HUES64 (cell line): ENCODE measurements around the gene TRIM67.
A peak's percentile ranks its signal among the peaks of the same experiment; 100 is the strongest.
"Not testable (repeated sequence)": the region's sequence is repeated elsewhere in the genome, so short reads cannot be mapped to it uniquely, and the experiment has no call there.

Experiments used
- H3K27ac ChIP-seq: 2 replicates; pipeline ENCODE4 v1.7.0; 2013; ENCODE audit warnings: low read depth, low read length, inconsistent platforms
- H3K27me3 ChIP-seq: 2 replicates; pipeline ENCODE4 v1.6.1; 2013; ENCODE audit warnings: mild to moderate bottlenecking, low read length; ENCODE audit not compliant: insufficient read depth
- H3K36me3 ChIP-seq: 2 replicates; pipeline ENCODE4 v1.6.1; 2013; ENCODE audit warnings: mild to moderate bottlenecking, low read length; ENCODE audit not compliant: insufficient read depth
- H3K4me1 ChIP-seq: 2 replicates; pipeline ENCODE4 v1.6.1; 2013; ENCODE audit warnings: mild to moderate bottlenecking, low read length, moderate library complexity; ENCODE audit not compliant: insufficient read depth
- H3K4me3 ChIP-seq: 2 replicates; pipeline ENCODE4 v1.5.1; 2013; ENCODE audit warnings: mild to moderate bottlenecking, low read length, moderate library complexity
- H3K9ac ChIP-seq: 2 replicates; pipeline ENCODE4 v1.6.1; 2013; ENCODE audit warnings: mild to moderate bottlenecking, low read depth, low read length
- H3K9me3 ChIP-seq: 2 replicates; pipeline ENCODE4 v1.6.1; 2013; ENCODE audit warnings: low read depth, low read length; ENCODE audit not compliant: insufficient read depth
- WGBS: fragments of 150-250, 120-280 bp; methylation state at CpG from one replicate; pipeline ENCODE4 v1.1.7; 2013; ENCODE audit warnings: missing lambda C conversion rate; 5-methylcytosine and 5-hydroxymethylcytosine counted together

The TRIM67 gene

DNA sequence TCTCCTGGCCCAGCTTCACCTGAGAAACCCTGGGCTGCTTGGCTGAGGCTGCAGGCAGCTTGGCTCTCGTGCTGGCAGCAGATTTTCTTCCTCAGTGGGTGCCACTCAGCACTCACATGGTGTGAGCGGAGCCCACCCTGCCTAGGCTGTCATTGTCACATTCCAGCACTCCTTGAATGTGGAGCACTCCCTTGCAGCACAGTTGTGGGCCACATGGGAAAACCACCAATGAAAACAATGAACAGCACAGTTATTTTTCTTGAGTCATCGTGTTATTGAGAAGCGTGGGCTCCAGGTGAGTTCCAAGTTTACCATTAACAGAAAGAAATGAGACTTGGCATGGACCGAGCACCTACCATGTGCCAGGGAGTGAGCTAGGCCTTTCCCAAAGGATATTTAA is 27.2 kb upstream of the TRIM67 start:
- no peak overlapping the region for H3K27ac ChIP-seq
- no peaks in the 10 kb centered on the region for H3K36me3 ChIP-seq
- no peaks in the 10 kb centered on the region for H3K9me3 ChIP-seq
- no peak overlapping the region for H3K9ac ChIP-seq
- H3K27me3 ChIP-seq = no peaks in the 10 kb centered on the region
- H3K4me3 ChIP-seq = no peak overlapping the region
- no peaks in the 10 kb centered on the region for H3K4me1 ChIP-seq
- WGBS = 95% methylated on average over 5 of the region's 5 CpGs

DNA sequence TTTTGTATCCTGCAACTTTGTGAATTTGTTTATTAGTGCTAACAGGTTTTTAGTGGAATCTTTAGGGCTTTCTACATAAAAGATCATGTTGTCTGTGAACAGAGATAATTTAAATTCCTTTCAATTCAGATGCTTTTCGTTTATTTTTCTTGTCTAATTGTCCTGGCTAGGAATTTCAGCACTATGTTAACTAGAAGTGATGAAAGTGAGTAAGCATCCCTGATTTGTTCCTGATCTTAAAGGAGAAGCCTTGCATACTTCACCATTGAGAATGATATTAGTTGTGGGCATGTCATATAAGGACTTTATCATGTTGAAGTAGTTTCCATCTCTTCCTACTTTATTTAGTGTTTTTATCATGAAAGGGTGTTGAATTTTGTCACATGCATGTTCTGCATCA is 23.6 kb upstream of the TRIM67 start:
- Histone ChIP-seq H3K4me3 (no peak overlapping the region), H3K36me3 (no peaks in the 10 kb centered on the region), H3K9ac (no peak overlapping the region), H3K9me3 (no peaks in the 10 kb centered on the region), H3K4me1 (no peaks in the 10 kb centered on the region), H3K27me3 (peaks cover 6% of the 10 kb centered on the region; the same call in 1 of the 2 replicates), H3K27ac (no peak overlapping the region)
- 88% methylated on average over 1 of the region's 1 CpG for WGBS

DNA sequence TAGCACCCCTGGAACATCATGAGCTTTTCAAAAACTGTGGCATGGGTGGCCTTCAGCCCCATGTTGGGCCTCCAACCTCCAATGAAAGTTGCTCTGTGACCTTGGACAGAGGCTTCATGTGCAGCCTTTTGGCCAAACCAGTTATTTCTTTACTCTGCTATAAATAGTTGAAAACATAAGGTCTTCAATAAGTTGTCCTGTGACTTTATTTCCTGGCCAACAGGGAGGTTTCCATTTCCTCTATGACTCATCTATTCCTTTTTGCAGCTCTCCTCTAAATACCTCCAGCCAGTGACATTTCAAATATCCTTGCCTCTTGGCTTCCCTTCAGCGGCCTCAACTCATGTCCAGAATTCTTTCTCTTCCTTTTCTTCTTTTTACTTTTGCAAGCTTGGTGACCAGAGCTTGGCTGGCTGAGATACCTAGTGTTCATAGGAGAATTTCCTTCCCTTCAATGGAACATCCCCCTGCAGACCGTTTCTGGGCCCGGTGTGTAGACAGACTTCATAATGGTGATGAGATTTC is 22.7 kb upstream of the TRIM67 start:
- Histone ChIP-seq H3K27me3 (peaks cover 6% of the 10 kb centered on the region; the same call in 1 of the 2 replicates), H3K4me3 (no peak overlapping the region), H3K27ac (no peak overlapping the region), H3K9ac (no peak overlapping the region), H3K36me3 (no peaks in the 10 kb centered on the region), H3K9me3 (no peaks in the 10 kb centered on the region), H3K4me1 (no peaks in the 10 kb centered on the region)
- 94% methylated on average over 3 of the region's 3 CpGs for WGBS

DNA sequence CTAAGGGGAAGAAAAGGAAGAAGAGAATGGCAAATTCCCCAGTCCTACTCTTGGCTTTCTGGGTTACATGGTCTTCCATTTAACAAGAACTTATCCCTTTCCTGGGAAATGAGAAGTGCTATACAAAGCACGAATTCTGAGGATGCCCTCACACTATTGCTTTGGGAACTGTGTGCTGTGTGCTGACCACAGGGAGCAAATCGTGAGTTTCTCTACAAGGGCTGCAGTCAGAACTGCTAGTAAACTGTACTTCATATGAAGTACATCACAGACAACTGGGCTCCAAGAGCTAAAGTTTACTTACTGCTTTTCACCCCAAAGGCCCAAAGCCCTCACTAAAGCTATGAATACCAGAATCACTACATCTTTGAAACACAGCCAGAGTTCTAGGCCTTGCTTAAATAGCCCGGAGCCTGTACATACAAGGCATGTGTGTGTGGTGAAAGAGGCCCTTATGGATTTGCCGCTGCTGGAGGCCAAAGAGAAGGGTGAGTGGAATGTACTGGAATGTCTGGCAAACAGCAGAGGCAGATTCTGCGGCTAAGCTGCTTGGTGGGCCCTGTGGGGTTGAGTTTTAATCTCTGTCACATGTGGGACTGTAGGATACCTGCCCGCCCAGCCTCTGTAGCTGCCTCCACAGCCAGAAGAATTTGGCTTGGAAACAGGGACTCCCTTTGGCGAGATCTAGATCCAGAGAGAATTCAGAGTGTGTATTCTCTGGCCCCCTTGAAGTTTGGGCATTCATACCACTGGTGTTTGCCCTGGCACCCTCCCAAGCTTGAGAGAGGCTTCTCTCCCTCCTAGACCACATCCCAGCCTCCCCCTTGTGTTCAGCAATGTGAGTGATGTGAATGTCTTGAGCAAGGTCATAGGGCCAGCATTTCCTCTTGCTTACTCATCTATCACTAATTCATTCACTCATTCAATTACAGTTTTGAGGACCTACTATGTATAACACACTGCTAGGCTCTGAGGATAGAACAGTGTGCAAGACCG is 21.9 kb upstream of the TRIM67 start:
- no peak overlapping the region for H3K4me3 ChIP-seq
- H3K27me3 ChIP-seq = peaks cover 6% of the 10 kb centered on the region; the same call in 1 of the 2 replicates
- 94% methylated on average over 8 of the region's 8 CpGs for whole genome bisulfite sequencing
- H3K9ac ChIP-seq = no peak overlapping the region
- H3K9me3 ChIP-seq = no peaks in the 10 kb centered on the region
- no peaks in the 10 kb centered on the region for H3K4me1 ChIP-seq
- no peaks in the 10 kb centered on the region for H3K36me3 ChIP-seq
- no peak overlapping the region for H3K27ac ChIP-seq

DNA sequence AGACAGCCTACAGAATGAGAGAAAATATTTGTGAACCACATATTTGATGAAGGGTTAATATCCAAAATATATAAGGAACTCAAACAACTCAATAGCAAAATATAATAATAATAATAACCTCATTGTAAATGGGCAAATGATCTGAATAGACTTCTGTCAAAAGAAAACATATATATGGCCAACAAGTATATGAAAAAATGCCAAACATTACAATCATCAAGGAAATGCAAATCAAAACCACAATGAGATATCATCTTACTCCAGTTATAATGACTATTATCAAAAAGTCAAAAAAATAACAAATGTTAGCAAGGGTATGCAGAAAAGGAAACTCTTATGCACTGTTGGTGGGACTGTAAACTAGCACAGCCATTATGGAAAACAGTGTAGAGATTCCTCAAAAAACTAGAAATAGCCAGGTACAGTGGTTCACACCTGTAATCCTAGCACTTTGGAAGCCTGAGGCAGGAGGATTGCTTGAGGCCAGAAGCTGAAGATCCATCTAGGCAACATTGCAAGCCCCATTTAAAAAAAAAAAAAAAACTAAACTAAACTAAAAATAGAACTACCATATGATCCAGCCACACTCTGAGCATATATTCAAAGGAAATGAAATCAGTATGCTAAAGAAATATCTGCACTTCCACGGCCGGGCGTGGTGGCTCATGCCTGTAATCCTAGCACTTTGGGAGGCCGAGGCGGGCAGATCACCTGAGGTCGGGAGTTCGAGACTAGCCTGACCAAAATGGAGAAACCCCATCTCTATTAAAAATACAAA is 17.3 kb upstream of the TRIM67 start:
- peaks cover 11% of the 10 kb centered on the region; the same call in 1 of the 2 replicates for H3K27me3 ChIP-seq
- H3K36me3 ChIP-seq = no peaks in the 10 kb centered on the region
- 93% methylated on average over 7 of the region's 7 CpGs for WGBS
- H3K4me1 ChIP-seq = no peaks in the 10 kb centered on the region
- H3K27ac ChIP-seq = no peak overlapping the region
- H3K9me3 ChIP-seq = no peaks in the 10 kb centered on the region
- no peak overlapping the region for H3K4me3 ChIP-seq
- no peak overlapping the region for H3K9ac ChIP-seq

DNA sequence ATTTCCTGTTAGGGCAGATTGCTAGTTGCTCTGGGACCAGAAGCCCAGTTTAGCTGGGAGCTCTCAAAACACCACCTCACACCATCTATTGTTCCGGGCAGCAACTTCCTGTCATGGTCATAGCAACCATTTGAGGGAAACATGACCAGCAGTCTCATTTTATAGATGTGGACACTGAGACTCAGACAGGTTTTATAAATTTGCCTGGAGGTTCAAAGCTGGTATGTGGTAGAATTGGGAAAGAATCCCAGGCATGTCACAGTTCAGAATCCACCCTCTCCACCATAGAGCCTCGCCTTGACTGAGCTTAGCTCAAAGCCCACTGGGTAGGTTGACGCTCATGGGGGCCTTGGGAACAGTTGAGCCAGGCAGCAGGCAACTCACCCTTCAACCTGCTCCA is 14.0 kb upstream of the TRIM67 start:
- no peak overlapping the region for H3K27ac ChIP-seq
- no peaks in the 10 kb centered on the region for H3K36me3 ChIP-seq
- H3K9me3 ChIP-seq = peaks cover 15% of the 10 kb centered on the region
- no peaks in the 10 kb centered on the region for H3K4me1 ChIP-seq
- WGBS = 85% methylated on average over 3 of the region's 3 CpGs
- no peak overlapping the region for H3K4me3 ChIP-seq
- H3K27me3 ChIP-seq = 0 out of 2 replicates have a peak, but pooled peaks cover 5% of the 10 kb centered on the region
- H3K9ac ChIP-seq = no peak overlapping the region

DNA sequence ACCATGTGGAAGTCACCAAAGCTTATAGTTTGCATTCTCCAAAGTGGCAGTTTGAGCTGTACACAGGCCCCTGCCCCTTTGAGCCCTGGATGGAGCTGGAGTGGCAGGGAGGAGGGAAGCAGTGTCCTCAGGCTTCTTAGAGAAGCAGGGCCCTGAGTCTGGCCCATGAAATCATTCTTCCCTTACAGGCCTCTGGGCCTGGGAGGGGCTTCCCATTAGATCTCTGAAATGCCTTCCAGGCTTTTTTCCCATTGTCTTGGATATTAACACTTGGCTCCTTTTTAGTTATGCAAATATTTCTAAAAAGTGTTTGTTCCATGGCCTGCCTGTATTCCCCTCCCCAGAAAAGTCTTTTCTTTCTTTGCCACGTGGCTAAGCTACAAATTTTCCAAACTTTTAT is 10.0 kb upstream of the TRIM67 start:
- Histone ChIP-seq H3K27ac (peak overlapping the region; percentile 47; the same call in 1 of the 2 replicates), H3K4me3 (no peak overlapping the region), H3K4me1 (no peaks in the 10 kb centered on the region), H3K9me3 (peaks cover 15% of the 10 kb centered on the region), H3K36me3 (no peaks in the 10 kb centered on the region), H3K9ac (no peak overlapping the region), H3K27me3 (peaks cover 20% of the 10 kb centered on the region)
- 4% methylated on average over 1 of the region's 1 CpG for WGBS

DNA sequence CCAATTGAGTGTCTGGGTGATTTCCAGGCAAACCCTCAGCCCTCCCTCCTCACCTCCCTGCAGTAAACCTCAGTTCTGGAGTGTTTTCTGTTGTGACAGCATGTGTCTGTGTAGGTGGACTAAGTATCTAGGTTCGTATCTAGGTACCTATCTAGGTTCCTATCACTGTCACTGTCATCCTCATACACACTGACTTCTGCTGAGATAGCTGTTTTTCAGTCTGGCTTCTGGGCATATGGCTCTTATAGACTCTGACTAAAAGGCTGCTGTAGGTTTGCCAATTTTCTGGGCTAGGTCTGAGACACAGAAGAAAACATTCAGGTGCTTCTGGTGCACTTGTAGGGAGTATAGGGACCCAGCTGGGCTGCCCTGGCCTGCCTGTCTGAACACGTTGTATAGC is 8.1 kb upstream of the TRIM67 start:
- WGBS = 82% methylated on average over 2 of the region's 2 CpGs
- Histone ChIP-seq H3K27ac (no peak overlapping the region), H3K4me3 (no peak overlapping the region), H3K9me3 (peaks cover 15% of the 10 kb centered on the region), H3K36me3 (no peaks in the 10 kb centered on the region), H3K4me1 (no peaks in the 10 kb centered on the region), H3K9ac (no peak overlapping the region), H3K27me3 (peaks cover 28% of the 10 kb centered on the region)

DNA sequence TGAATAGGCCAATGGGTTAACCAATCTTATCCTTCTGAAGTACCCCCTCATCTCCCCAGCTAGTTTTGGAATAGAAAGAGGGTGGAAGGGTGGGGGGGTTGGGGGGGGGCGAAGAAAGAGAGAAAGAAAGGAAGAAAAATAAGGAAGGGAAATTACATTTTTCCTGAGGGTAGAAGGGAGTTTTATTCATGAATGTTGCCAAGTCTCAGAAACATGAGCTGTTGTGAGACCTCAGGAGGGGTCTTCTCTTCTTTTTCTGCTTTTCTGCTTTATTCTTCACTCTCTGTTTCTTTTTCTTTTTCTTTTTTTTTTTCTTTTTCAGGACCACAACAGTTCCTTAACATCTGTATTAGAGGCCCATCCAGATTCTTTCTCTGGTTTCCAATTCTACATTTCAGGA is 6.0 kb upstream of the TRIM67 start:
- Histone ChIP-seq H3K27me3 (peaks cover 49% of the 10 kb centered on the region), H3K9ac (no peak overlapping the region), H3K9me3 (peaks cover 13% of the 10 kb centered on the region), H3K4me3 (no peak overlapping the region), H3K36me3 (no peaks in the 10 kb centered on the region), H3K27ac (no peak overlapping the region), H3K4me1 (0 out of 2 replicates have a peak, but pooled peaks cover under 1% of the 10 kb centered on the region)
- WGBS = 100% methylated on average over 1 of the region's 1 CpG

DNA sequence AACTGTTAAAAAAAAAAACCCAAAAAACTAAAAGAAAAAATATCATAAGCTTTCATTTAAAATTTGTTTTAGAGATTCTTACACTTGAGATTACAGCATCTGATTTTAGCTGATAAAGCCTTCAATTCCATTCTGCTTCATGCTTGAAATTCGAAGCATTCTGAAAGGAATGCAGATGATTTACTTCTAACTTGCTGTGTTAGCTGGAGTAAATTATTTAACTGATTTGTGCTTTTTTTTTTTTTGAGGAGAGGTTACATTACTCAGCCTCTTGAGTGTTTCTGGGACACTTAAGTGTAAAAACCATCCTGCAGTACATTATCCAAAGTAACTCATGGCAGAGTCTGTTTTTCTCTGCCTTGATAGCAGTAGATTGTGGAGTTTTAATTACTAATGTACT is 4.5 kb upstream of the TRIM67 start:
- WGBS = 84% methylated on average over 1 of the region's 1 CpG
- Histone ChIP-seq H3K27ac (no peak overlapping the region), H3K4me3 (no peak overlapping the region), H3K9me3 (peaks cover 5% of the 10 kb centered on the region; the same call in 1 of the 2 replicates), H3K27me3 (peaks cover 64% of the 10 kb centered on the region), H3K36me3 (no peaks in the 10 kb centered on the region), H3K4me1 (0 out of 2 replicates have a peak, but pooled peaks cover 5% of the 10 kb centered on the region), H3K9ac (no peak overlapping the region)

DNA sequence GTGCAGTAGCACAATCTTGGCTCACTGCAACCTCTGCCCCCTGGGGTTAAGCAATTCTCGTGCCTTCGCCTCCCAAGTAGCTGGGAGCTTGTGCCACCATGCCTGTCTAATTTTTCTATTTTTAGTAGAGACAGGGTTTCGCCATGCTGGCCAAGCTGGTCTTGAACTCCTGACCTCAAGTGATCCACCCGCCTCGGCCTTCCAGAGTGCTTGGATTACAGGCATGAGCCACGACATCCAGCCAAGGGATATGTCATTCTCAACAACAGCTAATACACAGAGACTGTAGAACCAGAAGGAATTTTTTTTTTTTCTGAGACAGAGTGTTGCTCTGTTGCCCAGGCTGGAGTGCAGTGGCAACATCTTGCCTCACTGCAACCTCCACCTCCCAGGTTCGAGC is 3.7 kb upstream of the TRIM67 start:
- H3K9me3 ChIP-seq, H3K4me1 ChIP-seq, H3K9ac ChIP-seq, H3K4me3 ChIP-seq, H3K36me3 ChIP-seq, H3K27ac ChIP-seq: not testable (repeated sequence)
- WGBS = 91% methylated on average over 7 of the region's 7 CpGs
- H3K27me3 ChIP-seq = peaks cover 72% of the 10 kb centered on the region
